Stimulated activated effector memory CD8-positive, alpha-beta T cell treated with anti-CD3 and anti-CD28 coated beads, Interleukin-12 subunit alpha, Interleukin-12 subunit beta, amount 100 ng/mL, for 72 hours (primary cell): ENCODE data around the gene KIF23.

ENCODE experiments used
- ATAC-seq: fragments of 150-1000 bp; cut with Tn5 transposase; 2 replicates; pipeline ENCODE4 v1.10.0; 2021
- DNase-seq, 2 donors: peaks; one replicate each; pipeline ENCODE4 v3.0.0; 2021 to 2022; ENCODE audit warnings: low spot score in 2 of 2
- H3K27ac Mint-ChIP-seq: one replicate; pipeline ENCODE4 v1.8.0; 2022; ENCODE audit warnings: mild to moderate bottlenecking, mixed read lengths
- H3K36me3 Mint-ChIP-seq: one replicate; pipeline ENCODE4 v1.8.0; 2022; ENCODE audit warnings: mild to moderate bottlenecking, mixed read lengths
- H3K4me1 Mint-ChIP-seq: one replicate; pipeline ENCODE4 v1.8.0; 2022; ENCODE audit warnings: mixed read lengths
- H3K4me3 Mint-ChIP-seq: one replicate; pipeline ENCODE4 v1.8.0; 2022; ENCODE audit warnings: mild to moderate bottlenecking, mixed read lengths
- H3K9me3 Mint-ChIP-seq: one replicate; pipeline ENCODE4 v1.8.0; 2022; ENCODE audit warnings: mixed read lengths

Gene KIF23

GRCh38 chr15:69389426-69389825, 24.7 kb upstream of the KIF23 start:
- no peak for ATAC-seq
- Mint-ChIP-seq H3K9me3 (no peaks in the 10 kb centered on the region), H3K36me3 (peaks cover under 1% of the 10 kb centered on the region), H3K4me1 (peaks cover 2% of the 10 kb centered on the region), H3K4me3 (no peak overlapping the region), H3K27ac (no peak overlapping the region)
- DNase-seq: no peak

DNA sequence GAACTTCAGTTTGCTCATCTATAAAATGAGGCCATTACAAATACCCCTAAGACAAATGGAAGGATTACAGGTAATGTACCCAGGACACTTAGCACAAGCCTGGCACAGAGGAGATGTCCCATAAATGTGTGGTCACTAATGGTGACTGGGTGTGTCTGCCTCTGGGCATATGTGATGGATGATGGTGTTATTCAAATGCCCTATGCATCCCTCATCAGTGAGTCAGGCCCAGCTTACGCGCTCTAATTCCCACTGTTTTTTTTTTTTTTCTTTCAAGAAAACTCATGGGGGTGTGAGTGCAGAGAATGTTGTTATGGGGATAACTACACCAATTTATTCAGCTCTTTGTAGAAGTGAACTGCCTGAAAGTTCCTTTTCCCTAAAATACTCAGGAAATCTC, 23.6 kb upstream of the KIF23 start:
- peaks cover 6% of the 10 kb centered on the region for H3K36me3 Mint-ChIP-seq

DNA sequence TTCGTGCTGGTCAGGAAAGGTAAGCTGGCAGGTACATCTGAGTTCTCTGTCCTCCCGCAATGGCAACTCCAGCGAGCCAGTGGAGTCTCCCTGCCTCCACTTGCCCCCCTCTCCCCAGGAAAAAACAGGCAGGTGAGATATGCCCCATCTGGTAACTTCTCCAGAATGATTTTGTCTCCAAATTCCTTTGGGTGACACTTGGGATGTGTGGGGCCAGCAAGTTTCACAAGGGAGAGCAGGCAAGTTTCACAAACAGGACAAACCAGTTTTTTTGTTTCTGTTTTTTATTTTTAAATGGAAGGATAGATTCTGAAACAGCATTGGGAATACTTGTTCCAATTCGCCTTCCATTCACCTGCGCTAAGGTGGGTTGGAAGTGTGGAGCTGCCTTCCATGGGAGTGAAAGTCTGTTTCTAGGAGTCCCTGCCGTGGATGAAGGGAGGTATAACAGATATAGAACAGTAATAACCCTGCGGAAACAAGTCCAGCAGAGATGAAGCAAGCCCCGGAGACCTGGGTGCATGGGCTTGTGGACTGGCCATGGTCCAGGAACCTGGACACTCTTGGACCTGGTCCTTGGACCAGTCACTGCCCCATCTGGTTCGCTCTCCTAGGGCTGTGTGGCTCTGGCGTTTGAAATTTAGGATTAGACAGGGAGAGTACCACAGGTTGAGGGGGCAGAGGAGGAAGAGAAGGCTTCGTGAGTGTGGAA, 22.9 kb upstream of the KIF23 start:
- H3K36me3 Mint-ChIP-seq: peaks cover 6% of the 10 kb centered on the region
- peaks cover 8% of the 10 kb centered on the region for H3K4me1 Mint-ChIP-seq
- no peak for DNase-seq
- H3K4me3 Mint-ChIP-seq: no peak overlapping the region
- H3K27ac Mint-ChIP-seq: no peak overlapping the region
- no peak for ATAC-seq
- no peaks in the 10 kb centered on the region for H3K9me3 Mint-ChIP-seq

More for the DNA sequence above, 23.6 kb upstream of the KIF23 start:
- Mint-ChIP-seq H3K4me3 (no peak overlapping the region), H3K27ac (no peak overlapping the region), H3K9me3 (no peaks in the 10 kb centered on the region), H3K4me1 (peaks cover 8% of the 10 kb centered on the region)
- DNase-seq (no peak), ATAC-seq (no peak)

DNA sequence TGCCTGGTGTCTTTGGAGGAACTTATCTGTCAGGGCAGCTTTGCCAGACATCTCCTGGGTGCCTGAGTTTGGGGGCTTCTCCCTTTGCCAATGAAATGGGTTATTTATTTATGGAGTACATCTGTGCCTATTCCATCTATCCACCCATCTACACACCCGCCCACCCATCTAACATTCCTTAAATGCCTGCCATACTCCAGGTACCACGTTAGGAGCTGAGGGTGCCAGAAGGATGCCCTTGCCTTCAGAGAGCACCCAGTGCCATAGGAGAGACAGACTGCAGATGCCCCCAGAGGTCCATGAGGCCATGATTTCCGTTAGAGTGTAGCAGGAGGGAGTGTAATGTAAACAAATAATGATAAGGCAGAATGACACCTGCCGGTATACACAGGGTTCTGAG, 21.8 kb upstream of the KIF23 start:
- Mint-ChIP-seq H3K36me3 (peaks cover 6% of the 10 kb centered on the region), H3K4me3 (no peak overlapping the region), H3K27ac (no peak overlapping the region), H3K9me3 (no peaks in the 10 kb centered on the region), H3K4me1 (peaks cover 8% of the 10 kb centered on the region)
- ATAC-seq (no peak), DNase-seq (no peak)

DNA sequence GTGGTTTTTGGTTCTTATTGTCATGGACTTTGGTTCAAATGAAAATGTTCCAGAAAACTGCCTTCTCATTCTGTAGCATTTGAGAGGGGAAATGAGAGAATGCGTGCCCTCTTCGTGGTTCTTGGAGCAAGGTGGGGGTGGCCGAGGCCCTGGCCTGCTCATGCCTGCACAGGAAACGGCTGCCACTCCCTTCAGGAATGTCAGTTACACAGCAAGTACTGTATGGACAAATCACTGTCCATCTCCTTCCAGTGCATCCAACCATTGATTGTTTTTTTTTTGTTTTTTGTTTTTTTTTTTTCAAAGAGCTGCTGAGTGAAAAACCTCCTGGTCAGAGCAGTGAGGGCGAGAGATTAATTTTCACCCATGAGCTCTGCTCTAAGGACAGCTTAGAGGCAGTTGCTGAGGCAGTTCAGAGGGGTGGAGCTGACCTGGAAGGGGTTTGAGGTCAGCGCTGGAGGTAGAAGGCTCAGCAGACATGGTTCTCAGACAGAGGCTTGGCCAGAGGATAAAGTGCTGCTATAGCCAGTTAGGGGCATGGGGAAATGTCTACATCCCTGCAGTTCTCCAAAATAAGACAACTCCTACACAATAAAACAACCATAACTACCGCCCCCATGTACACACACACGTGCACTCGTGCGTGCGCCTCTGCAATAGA, 20.2 kb upstream of the KIF23 start:
- no peak for DNase-seq
- Mint-ChIP-seq H3K27ac (no peak overlapping the region), H3K9me3 (no peaks in the 10 kb centered on the region), H3K4me3 (no peak overlapping the region), H3K4me1 (peaks cover 8% of the 10 kb centered on the region), H3K36me3 (peaks cover 6% of the 10 kb centered on the region)
- no peak for ATAC-seq

GRCh38 chr15:69394556-69395282, 19.4 kb upstream of the KIF23 start:
- ATAC-seq: peak; percentile 89

GRCh38 chr15:69395460-69395859, 18.7 kb upstream of the KIF23 start:
- Mint-ChIP-seq H3K4me3 (no peak overlapping the region), H3K9me3 (no peaks in the 10 kb centered on the region), H3K36me3 (peaks cover 6% of the 10 kb centered on the region), H3K27ac (no peak overlapping the region), H3K4me1 (peaks cover 11% of the 10 kb centered on the region)
- ATAC-seq (no peak), DNase-seq (no peak)

More at GRCh38 chr15:69394556-69395282, 19.4 kb upstream of the KIF23 start:
- Mint-ChIP-seq H3K36me3 (peaks cover 6% of the 10 kb centered on the region), H3K27ac (peak overlapping the region; percentile 50), H3K9me3 (no peaks in the 10 kb centered on the region), H3K4me3 (no peak overlapping the region), H3K4me1 (peaks cover 8% of the 10 kb centered on the region)
- peak; percentile 92 to 94 for DNase-seq

GRCh38 chr15:69395991-69396390, 18.2 kb upstream of the KIF23 start:
- no peak overlapping the region for H3K27ac Mint-ChIP-seq
- peaks cover 6% of the 10 kb centered on the region for H3K36me3 Mint-ChIP-seq

DNA sequence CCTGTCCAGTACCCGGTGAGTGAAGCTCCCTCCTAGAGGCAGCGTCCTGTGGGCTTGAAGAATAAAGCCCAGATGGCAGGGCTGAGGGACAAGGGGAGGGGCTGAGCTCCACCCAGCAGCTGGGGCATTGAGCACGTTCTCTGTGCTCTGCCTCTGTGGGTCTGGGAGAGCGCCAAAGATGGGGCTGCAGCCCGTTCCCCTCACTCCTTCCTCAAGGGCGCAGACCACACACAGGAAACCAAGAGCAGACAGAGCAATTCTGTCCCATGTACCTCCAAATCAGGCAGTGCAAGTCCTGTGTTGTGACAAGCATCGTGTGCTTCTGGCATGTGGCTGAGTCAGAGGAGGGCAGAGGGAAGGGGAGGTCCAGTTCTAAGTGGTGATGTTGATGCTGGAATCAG, 15.7 kb upstream of the KIF23 start:
- no peak for DNase-seq
- ATAC-seq: no peak
- no peak overlapping the region for H3K4me3 Mint-ChIP-seq
- no peak overlapping the region for H3K27ac Mint-ChIP-seq
- peaks cover 6% of the 10 kb centered on the region for H3K36me3 Mint-ChIP-seq
- no peaks in the 10 kb centered on the region for H3K9me3 Mint-ChIP-seq
- peaks cover 15% of the 10 kb centered on the region for H3K4me1 Mint-ChIP-seq

More at GRCh38 chr15:69395991-69396390, 18.2 kb upstream of the KIF23 start:
- ATAC-seq: no peak
- no peak overlapping the region for H3K4me3 Mint-ChIP-seq
- no peak for DNase-seq
- no peaks in the 10 kb centered on the region for H3K9me3 Mint-ChIP-seq
- H3K4me1 Mint-ChIP-seq: peaks cover 15% of the 10 kb centered on the region

GRCh38 chr15:69400850-69401249, 13.3 kb upstream of the KIF23 start:
- H3K36me3 Mint-ChIP-seq: no peaks in the 10 kb centered on the region
- ATAC-seq: peak; percentile 69
- DNase-seq: no peak
- H3K4me1 Mint-ChIP-seq: peaks cover 7% of the 10 kb centered on the region
- H3K4me3 Mint-ChIP-seq: no peak overlapping the region
- no peaks in the 10 kb centered on the region for H3K9me3 Mint-ChIP-seq
- no peak overlapping the region for H3K27ac Mint-ChIP-seq

DNA sequence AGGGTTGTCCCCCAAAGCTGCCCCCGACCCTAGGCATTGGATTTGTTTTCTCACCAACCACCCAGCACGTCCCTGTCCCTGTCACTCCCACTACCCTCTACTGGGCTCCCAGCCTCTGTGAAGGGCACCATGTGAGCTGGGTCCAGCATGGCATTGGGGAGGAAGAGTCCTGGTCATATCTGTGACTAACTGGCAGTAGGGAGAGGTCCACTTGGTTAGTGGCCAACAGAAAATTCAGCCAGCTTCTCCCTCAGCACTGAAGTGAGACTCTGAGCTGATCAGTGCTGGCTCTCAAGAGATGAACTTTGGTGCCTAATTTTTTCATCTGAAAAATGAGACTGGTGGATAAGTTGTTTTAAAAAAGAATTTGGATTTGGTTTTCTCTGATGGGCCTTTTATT, 11.3 kb upstream of the KIF23 start:
- Mint-ChIP-seq H3K4me1 (peaks cover 7% of the 10 kb centered on the region), H3K27ac (no peak overlapping the region), H3K9me3 (no peaks in the 10 kb centered on the region), H3K4me3 (no peak overlapping the region), H3K36me3 (no peaks in the 10 kb centered on the region)
- ATAC-seq (no peak), DNase-seq (no peak)

- H3K9me3 Mint-ChIP-seq: no peaks in the 10 kb centered on the region
- DNase-seq: no peak
- peaks cover 7% of the 10 kb centered on the region for H3K4me1 Mint-ChIP-seq
- ATAC-seq: no peak
- H3K27ac Mint-ChIP-seq: no peak overlapping the region
- no peak overlapping the region for H3K4me3 Mint-ChIP-seq
- H3K36me3 Mint-ChIP-seq: no peaks in the 10 kb centered on the region
These were observed 10.6 kb upstream of the KIF23 start for GRCh38 chr15:69403594-69403993.

DNA sequence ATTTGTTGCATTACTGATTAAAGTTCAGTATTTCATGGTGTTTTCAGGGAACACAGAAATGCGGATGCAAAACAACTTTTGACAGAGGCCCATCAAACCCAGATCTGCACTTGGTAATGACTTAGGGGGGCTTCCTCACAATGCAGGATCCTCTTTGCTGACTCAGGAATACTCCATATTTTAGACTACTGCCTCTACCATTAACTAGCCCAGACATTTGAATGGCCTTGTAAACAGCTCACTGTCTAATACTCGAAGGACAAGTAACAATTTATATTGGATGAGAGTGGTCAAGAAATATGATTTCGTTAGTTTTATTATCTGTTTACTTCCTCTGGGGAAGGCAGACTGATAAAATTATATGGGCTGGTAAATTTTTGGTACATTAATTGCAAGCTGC, 9.0 kb upstream of the KIF23 start:
- Mint-ChIP-seq H3K9me3 (no peaks in the 10 kb centered on the region), H3K27ac (no peak overlapping the region), H3K4me1 (peaks cover 7% of the 10 kb centered on the region), H3K36me3 (no peaks in the 10 kb centered on the region), H3K4me3 (no peak overlapping the region)
- no peak for ATAC-seq
- DNase-seq: no peak

- Mint-ChIP-seq H3K36me3 (no peaks in the 10 kb centered on the region), H3K27ac (no peak overlapping the region), H3K9me3 (no peaks in the 10 kb centered on the region), H3K4me3 (no peak overlapping the region), H3K4me1 (no peaks in the 10 kb centered on the region)
- no peak for ATAC-seq
- DNase-seq: no peak
These were observed 6.3 kb upstream of the KIF23 start for GRCh38 chr15:69407719-69408400.

DNA sequence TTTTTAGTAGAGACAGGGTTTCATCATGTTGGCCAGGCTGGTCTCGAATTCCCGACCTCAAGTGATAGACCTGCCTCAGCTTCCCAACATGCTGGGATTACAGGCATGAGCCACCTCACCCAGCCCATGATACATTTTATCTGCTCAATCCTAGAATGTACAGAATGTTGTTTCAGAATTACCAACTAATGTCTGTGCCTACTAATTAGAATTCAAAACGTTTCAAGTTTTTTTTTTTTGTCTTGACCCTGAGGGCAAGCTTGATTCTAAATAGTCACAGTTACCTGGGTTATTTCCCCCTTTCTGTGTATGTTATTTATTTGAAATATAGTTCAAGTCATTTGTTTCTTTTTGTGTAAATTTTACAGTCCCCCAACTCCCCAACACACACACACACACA, 5.3 kb upstream of the KIF23 start:
- H3K36me3 Mint-ChIP-seq: no peaks in the 10 kb centered on the region
- ATAC-seq (no peak), DNase-seq (no peak)
- H3K9me3 Mint-ChIP-seq: no peaks in the 10 kb centered on the region
- H3K4me3 Mint-ChIP-seq: no peak overlapping the region
- peaks cover 2% of the 10 kb centered on the region for H3K4me1 Mint-ChIP-seq
- no peak overlapping the region for H3K27ac Mint-ChIP-seq
